CD8-positive, alpha-beta memory T cell (primary cell): ENCODE data around the gene ME3. TPM values are rescaled to one million over a fixed set of nuclear protein-coding genes. Genes with fewer than 3 reads are reported as not detected.
"Not testable (repeated sequence)": the region's sequence is repeated elsewhere in the genome, so short reads cannot be mapped to it uniquely, and the experiment has no call there.

Experiments
- CTCF ChIA-PET: fragments of 350-600 bp; sonication (Branson Sonifier 250); formaldehyde crosslinking; loops from one replicate; lab custom pipeline; 2021; ENCODE audit warnings: antibody characterized with exemption; lab: Charles Lee
- POLR2A ChIA-PET: fragments of 350-600 bp; sonication (Branson Sonifier 250); formaldehyde crosslinking; loops from one replicate; lab custom pipeline; 2021; ENCODE audit warnings: antibody characterized with exemption; lab: Charles Lee
- DNase-seq, 5 donors: peaks; one replicate each; pipeline versions ENCODE4 v3.0.0 to v3.0.0-alpha.2; 2020 to 2022; ENCODE audit warnings: mixed read lengths in 1 of 5
- H3K27ac ChIP-seq: one replicate; pipeline ENCODE4 v1.7.0; 2013; ENCODE audit warnings: low read depth, mild to moderate bottlenecking, low read length, moderate library complexity
- H3K27me3 ChIP-seq: 2 replicates; pipeline ENCODE4 v1.7.0; 2013; ENCODE audit warnings: low read length, mild to moderate bottlenecking; ENCODE audit not compliant: insufficient read depth, poor library complexity, severe bottlenecking
- H3K36me3 ChIP-seq: 2 replicates; pipeline ENCODE4 v1.7.0; 2013; ENCODE audit warnings: mild to moderate bottlenecking, low read length, moderate library complexity; ENCODE audit not compliant: insufficient read depth
- H3K4me1 ChIP-seq: 2 replicates; pipeline ENCODE4 v1.7.0; 2013; ENCODE audit warnings: mild to moderate bottlenecking, low read length, moderate library complexity; ENCODE audit not compliant: insufficient read depth
- H3K4me3 ChIP-seq: 2 replicates; pipeline ENCODE4 v1.7.0; 2013; ENCODE audit warnings: mild to moderate bottlenecking, low read length
- H3K9me3 ChIP-seq: 2 replicates; pipeline ENCODE4 v1.7.0; 2013; ENCODE audit warnings: mild to moderate bottlenecking, low read length
- H3K27ac Mint-ChIP-seq, 8 donors: one replicate each; pipeline ENCODE4 v1.8.0; 2020 to 2021; ENCODE audit warnings: mixed read lengths in 8 of 8, mild to moderate bottlenecking in 6 of 8, inconsistent platforms in 3 of 8, moderate library complexity in 3 of 8
- H3K27me3 Mint-ChIP-seq, 2 donors: one replicate each; pipeline ENCODE4 v1.8.0; 2020 to 2021; ENCODE audit warnings: mixed read lengths in 2 of 2, mild to moderate bottlenecking in 1 of 2, moderate library complexity in 1 of 2
- H3K36me3 Mint-ChIP-seq, 3 donors: one replicate each; pipeline ENCODE4 v1.8.0; 2020 to 2021; ENCODE audit warnings: mixed read lengths in 3 of 3, inconsistent platforms in 1 of 3, mild to moderate bottlenecking in 1 of 3
- H3K4me1 Mint-ChIP-seq, 3 donors: one replicate each; pipeline ENCODE4 v1.8.0; 2020 to 2021; ENCODE audit warnings: mixed read lengths in 3 of 3, inconsistent platforms in 1 of 3, mild to moderate bottlenecking in 1 of 3
- H3K4me3 Mint-ChIP-seq, 7 donors: one replicate each; pipeline ENCODE4 v1.8.0; 2020 to 2021; ENCODE audit warnings: mixed read lengths in 7 of 7, mild to moderate bottlenecking in 6 of 7, moderate library complexity in 4 of 7, inconsistent platforms in 2 of 7
- H3K9me3 Mint-ChIP-seq, 5 donors: one replicate each; pipeline ENCODE4 v1.8.0; 2020 to 2022; ENCODE audit warnings: mixed read lengths in 5 of 5, mild to moderate bottlenecking in 3 of 5, moderate library complexity in 2 of 5, inconsistent platforms in 1 of 5
- polyA plus RNA-seq: library from polyadenylated mRNA; unstranded; fragments of 300-500 nt; fragmentation: Illumina TruSeq; gene quantifications from one replicate; pipeline ENCODE4 v1.2.3, GENCODE V29; 2021
- total RNA-seq, 2 experiments: library from RNA; stranded (reverse); gene quantifications; one replicate each; pipeline ENCODE4 v1.2.3, GENCODE V29; 2021

ME3 gene
- total and polyA plus RNA-seq, 3 experiments from 2014 or later: 1.0 to 1.3 TPM; not detected in 1

- H3K9me3 ChIP-seq: no peaks in the 10 kb centered on the region
- no peak overlapping the region for H3K4me3 Mint-ChIP-seq
- no peaks in the 10 kb centered on the region for H3K27me3 ChIP-seq
- POLR2A ChIA-PET: no interaction called here
- no peak for DNase-seq
- no peak overlapping the region for H3K27ac ChIP-seq
- no peak overlapping the region for H3K4me3 ChIP-seq
- peaks cover 0 to 14% (median 8%) of the 10 kb centered on the region in 5 donors for H3K9me3 Mint-ChIP-seq
- CTCF ChIA-PET: no interaction called here
- H3K36me3 ChIP-seq: no peaks in the 10 kb centered on the region
- H3K36me3 Mint-ChIP-seq: peaks cover 0 to 19% (median 2%) of the 10 kb centered on the region in 3 donors
- H3K27me3 Mint-ChIP-seq: no peaks in the 10 kb centered on the region
- no peaks in the 10 kb centered on the region for H3K4me1 ChIP-seq
- no peaks in the 10 kb centered on the region for H3K4me1 Mint-ChIP-seq
- no peak overlapping the region for H3K27ac Mint-ChIP-seq
These were observed 245.0 kb downstream of the ME3 start for GRCh38 chr11:86427441-86427840.

GRCh38 chr11:86423488-86423887, 248.9 kb downstream of the ME3 start:
- CTCF ChIA-PET, POLR2A ChIA-PET, H3K27ac Mint-ChIP-seq, H3K4me3 ChIP-seq, H3K4me1 Mint-ChIP-seq, H3K4me3 Mint-ChIP-seq, H3K4me1 ChIP-seq, H3K36me3 ChIP-seq, H3K27me3 Mint-ChIP-seq, H3K9me3 ChIP-seq, H3K27me3 ChIP-seq, DNase-seq, H3K27ac ChIP-seq: not testable (repeated sequence)
- Mint-ChIP-seq H3K36me3 (peaks cover 0 to 16% (median 2%) of the 10 kb centered on the region in 3 donors), H3K9me3 (peaks cover 0 to 14% (median 8%) of the 10 kb centered on the region in 5 donors)

GRCh38 chr11:86422371-86422770, 250.0 kb downstream of the ME3 start:
- peaks cover 0 to 16% (median 2%) of the 10 kb centered on the region in 3 donors for H3K36me3 Mint-ChIP-seq
- H3K27me3 Mint-ChIP-seq: no peaks in the 10 kb centered on the region
- no peaks in the 10 kb centered on the region for H3K9me3 ChIP-seq
- no peak overlapping the region for H3K4me3 ChIP-seq
- no peak for DNase-seq
- peaks cover 0 to 14% (median 8%) of the 10 kb centered on the region in 5 donors for H3K9me3 Mint-ChIP-seq
- H3K4me1 Mint-ChIP-seq: no peaks in the 10 kb centered on the region
- POLR2A ChIA-PET: no interaction called here
- no peak overlapping the region for H3K27ac Mint-ChIP-seq
- H3K4me3 Mint-ChIP-seq: no peak overlapping the region
- no peak overlapping the region for H3K27ac ChIP-seq
- CTCF ChIA-PET: no interaction called here
- H3K36me3 ChIP-seq: no peaks in the 10 kb centered on the region
- H3K27me3 ChIP-seq: no peaks in the 10 kb centered on the region
- no peaks in the 10 kb centered on the region for H3K4me1 ChIP-seq

- H3K4me1 Mint-ChIP-seq: no peaks in the 10 kb centered on the region
- H3K4me3 ChIP-seq: no peak overlapping the region
- no peak overlapping the region for H3K27ac ChIP-seq
- no peak overlapping the region for H3K27ac Mint-ChIP-seq
- peaks cover 0 to 11% (median 6%) of the 10 kb centered on the region in 5 donors for H3K9me3 Mint-ChIP-seq
- ChIA-PET CTCF (no interaction called here), POLR2A (no interaction called here)
- no peak for DNase-seq
- H3K9me3 ChIP-seq: no peaks in the 10 kb centered on the region
- H3K4me3 Mint-ChIP-seq: no peak overlapping the region
- H3K27me3 Mint-ChIP-seq: no peaks in the 10 kb centered on the region
- H3K4me1 ChIP-seq: no peaks in the 10 kb centered on the region
- H3K36me3 ChIP-seq: no peaks in the 10 kb centered on the region
- no peaks in the 10 kb centered on the region for H3K27me3 ChIP-seq
- peaks cover 0 to 15% (median 2%) of the 10 kb centered on the region in 3 donors for H3K36me3 Mint-ChIP-seq
These were observed 250.5 kb downstream of the ME3 start for GRCh38 chr11:86421946-86422345.

GRCh38 chr11:86418917-86419316, 253.5 kb downstream of the ME3 start:
- Histone ChIP-seq H3K27me3 (no peaks in the 10 kb centered on the region), H3K4me3 (no peak overlapping the region), H3K4me1 (no peaks in the 10 kb centered on the region), H3K36me3 (no peaks in the 10 kb centered on the region), H3K9me3 (no peaks in the 10 kb centered on the region), H3K27ac (no peak overlapping the region)
- Mint-ChIP-seq H3K4me3 (no peak overlapping the region), H3K27me3 (no peaks in the 10 kb centered on the region), H3K36me3 (peaks cover 0 to 2% (median 0%) of the 10 kb centered on the region in 3 donors), H3K4me1 (no peaks in the 10 kb centered on the region), H3K27ac (no peak overlapping the region), H3K9me3 (no peaks in the 10 kb centered on the region)
- no peak for DNase-seq
- ChIA-PET POLR2A (interaction anchor here (1.0 kb wide), 1 partner anchor 13 kb away, joined by 4 read pairs; no protein-coding TSS in a partner anchor), CTCF (interaction anchor here (1.0 kb wide), 1 partner anchor 38 kb away, joined by 3 read pairs; no protein-coding TSS in a partner anchor)

- CTCF ChIA-PET: interaction anchor here (1.0 kb wide), 1 partner anchor 39 kb away, joined by 3 read pairs; no protein-coding TSS in a partner anchor
These were observed 253.9 kb downstream of the ME3 start for GRCh38 chr11:86418513-86418912.

GRCh38 chr11:86418106-86418505, 254.3 kb downstream of the ME3 start:
- Histone ChIP-seq H3K9me3 (no peaks in the 10 kb centered on the region), H3K36me3 (no peaks in the 10 kb centered on the region), H3K4me3 (no peak overlapping the region), H3K27ac (no peak overlapping the region), H3K27me3 (no peaks in the 10 kb centered on the region), H3K4me1 (no peaks in the 10 kb centered on the region)
- DNase-seq: no peak
- peaks cover 0 to 2% (median 0%) of the 10 kb centered on the region in 3 donors for H3K36me3 Mint-ChIP-seq
- H3K27me3 Mint-ChIP-seq: no peaks in the 10 kb centered on the region
- H3K27ac Mint-ChIP-seq: no peak overlapping the region
- no peaks in the 10 kb centered on the region for H3K9me3 Mint-ChIP-seq
- no peak overlapping the region for H3K4me3 Mint-ChIP-seq
- CTCF ChIA-PET: no interaction called here
- POLR2A ChIA-PET: interaction anchor here (1.0 kb wide), 1 partner anchor 14 kb away, joined by 4 read pairs; no protein-coding TSS in a partner anchor
- no peaks in the 10 kb centered on the region for H3K4me1 Mint-ChIP-seq

More at GRCh38 chr11:86418513-86418912, 253.9 kb downstream of the ME3 start:
- Histone ChIP-seq H3K36me3 (no peaks in the 10 kb centered on the region), H3K27me3 (no peaks in the 10 kb centered on the region), H3K27ac (no peak overlapping the region), H3K4me3 (no peak overlapping the region), H3K9me3 (no peaks in the 10 kb centered on the region), H3K4me1 (no peaks in the 10 kb centered on the region)
- no peak for DNase-seq
- Mint-ChIP-seq H3K4me1 (no peaks in the 10 kb centered on the region), H3K4me3 (no peak overlapping the region), H3K27ac (no peak overlapping the region), H3K36me3 (peaks cover 0 to 4% (median 0%) of the 10 kb centered on the region in 3 donors), H3K9me3 (no peaks in the 10 kb centered on the region), H3K27me3 (no peaks in the 10 kb centered on the region)
- POLR2A ChIA-PET: interaction anchor here (1.0 kb wide), 1 partner anchor 13 kb away, joined by 4 read pairs; no protein-coding TSS in a partner anchor

- not testable (repeated sequence) for H3K36me3 Mint-ChIP-seq, H3K4me1 Mint-ChIP-seq
These were observed 255.5 kb downstream of the ME3 start for GRCh38 chr11:86416951-86417350.

More at GRCh38 chr11:86416951-86417350, 255.5 kb downstream of the ME3 start:
- H3K9me3 ChIP-seq, H3K36me3 ChIP-seq, POLR2A ChIA-PET, H3K27ac ChIP-seq, H3K27me3 Mint-ChIP-seq, H3K4me1 ChIP-seq, H3K27ac Mint-ChIP-seq, H3K4me3 Mint-ChIP-seq, H3K9me3 Mint-ChIP-seq, CTCF ChIA-PET, H3K27me3 ChIP-seq, DNase-seq, H3K4me3 ChIP-seq: not testable (repeated sequence)
